Measurements from ENCODE around the gene C1orf174. TPM values are rescaled to one million over a fixed set of nuclear protein-coding genes. Genes with fewer than 3 reads are reported as not detected.

The C1orf174 gene
- total and polyA plus RNA-seq, 2 donors (not counting 1 experiment from before 2014, with no cell fraction given): 24.1 to 39.6 TPM

GRCh38 chr1:3891329-3891865 lies 8.7 kb downstream of the C1orf174 start:
- TF ChIP-seq EZH2 (IDR thresholded peaks at IDR 0.05; ENCODE audit: low read length, missing control alignments) (no peak), CTCF (conservative IDR thresholded peaks at IDR 0.05 in 1 of 2, IDR thresholded peaks at IDR 0.05 in 1 of 2; ENCODE audit: low read depth in 1 of 2, low read length in 2 of 2) (no peak)
- peaks cover 3% of the 10 kb centered on the region for H3K36me3 ChIP-seq (ENCODE audit: control insufficient read depth, insufficient read depth, low read length)
- peaks cover 6% of the 10 kb centered on the region for H3K4me1 ChIP-seq (ENCODE audit: control insufficient read depth, extremely low read depth, insufficient read depth, low read length)
- H3K27me3 ChIP-seq (ENCODE audit: control insufficient read depth, insufficient read depth, low read length): no peaks in the 10 kb centered on the region
- H3K9ac ChIP-seq (ENCODE audit: insufficient read depth, low read length): no peak overlapping the region
- no peak overlapping the region for H3K27ac ChIP-seq (ENCODE audit: insufficient read depth, low read length)
- H3K79me2 ChIP-seq (ENCODE audit: control insufficient read depth, insufficient read depth, low read length): peaks cover 35% of the 10 kb centered on the region
- no peak overlapping the region for H3K4me3 ChIP-seq (replicated peaks in 1 of 4; ENCODE audit: control extremely low read depth in 1 of 4, insufficient read depth in 1 of 4, low read depth in 3 of 4, low read length in 4 of 4)
- no peaks in the 10 kb centered on the region for H3K9me3 ChIP-seq (ENCODE audit: control insufficient read depth, insufficient read depth, low read depth, low read length)
- DNase-seq (ENCODE audit: low read depth in 2 of 2): no peak
- no peak overlapping the region for H2AFZ ChIP-seq (ENCODE audit: low read length)
- no peak overlapping the region for H3K4me2 ChIP-seq (ENCODE audit: extremely low read depth, insufficient read depth, low read length)
- no peaks in the 10 kb centered on the region for H4K20me1 ChIP-seq (ENCODE audit: control insufficient read depth, extremely low read depth, insufficient read depth, low read length)

- Histone ChIP-seq H3K79me2 (ENCODE audit: control insufficient read depth, insufficient read depth, low read length) (peaks cover 27% of the 10 kb centered on the region), H3K36me3 (ENCODE audit: control insufficient read depth, insufficient read depth, low read length) (peaks cover 3% of the 10 kb centered on the region), H3K4me3 (replicated peaks in 1 of 4; ENCODE audit: control extremely low read depth in 1 of 4, insufficient read depth in 1 of 4, low read depth in 3 of 4, low read length in 4 of 4) (no peak overlapping the region), H3K9me3 (ENCODE audit: control insufficient read depth, insufficient read depth, low read depth, low read length) (no peaks in the 10 kb centered on the region), H3K4me1 (ENCODE audit: control insufficient read depth, extremely low read depth, insufficient read depth, low read length) (peaks cover 2% of the 10 kb centered on the region), H4K20me1 (ENCODE audit: control insufficient read depth, extremely low read depth, insufficient read depth, low read length) (no peaks in the 10 kb centered on the region), H2AFZ (ENCODE audit: low read length) (no peak overlapping the region), H3K27me3 (ENCODE audit: control insufficient read depth, insufficient read depth, low read length) (no peaks in the 10 kb centered on the region), H3K27ac (ENCODE audit: insufficient read depth, low read length) (no peak overlapping the region), H3K4me2 (ENCODE audit: extremely low read depth, insufficient read depth, low read length) (no peak overlapping the region), H3K9ac (ENCODE audit: insufficient read depth, low read length) (no peak overlapping the region)
- no peak for TF ChIP-seq EZH2 (IDR thresholded peaks at IDR 0.05; ENCODE audit: low read length, missing control alignments)
- TF ChIP-seq CTCF (conservative IDR thresholded peaks at IDR 0.05 in 1 of 2, IDR thresholded peaks at IDR 0.05 in 1 of 2; ENCODE audit: low read depth in 1 of 2, low read length in 2 of 2): no peak
- DNase-seq (ENCODE audit: low read depth in 2 of 2): no peak
Measured at GRCh38 chr1:3890389-3891328, 9.4 kb downstream of the C1orf174 start.

GRCh38 chr1:3889936-3890335 lies 10.1 kb downstream of the C1orf174 start:
- H3K36me3 ChIP-seq (ENCODE audit: control insufficient read depth, insufficient read depth, low read length): peaks cover 3% of the 10 kb centered on the region
- H3K4me3 ChIP-seq (replicated peaks in 1 of 4; ENCODE audit: control extremely low read depth in 1 of 4, insufficient read depth in 1 of 4, low read depth in 3 of 4, low read length in 4 of 4): no peak overlapping the region
- no peak overlapping the region for H3K4me2 ChIP-seq (ENCODE audit: extremely low read depth, insufficient read depth, low read length)

More at GRCh38 chr1:3889936-3890335, 10.1 kb downstream of the C1orf174 start:
- H3K27ac ChIP-seq (ENCODE audit: insufficient read depth, low read length): no peak overlapping the region
- DNase-seq (ENCODE audit: low read depth in 2 of 2): no peak
- H3K27me3 ChIP-seq (ENCODE audit: control insufficient read depth, insufficient read depth, low read length): no peaks in the 10 kb centered on the region
- no peaks in the 10 kb centered on the region for H3K9me3 ChIP-seq (ENCODE audit: control insufficient read depth, insufficient read depth, low read depth, low read length)
- H3K79me2 ChIP-seq (ENCODE audit: control insufficient read depth, insufficient read depth, low read length): peaks cover 20% of the 10 kb centered on the region
- TF ChIP-seq CTCF (conservative IDR thresholded peaks at IDR 0.05 in 1 of 2, IDR thresholded peaks at IDR 0.05 in 1 of 2; ENCODE audit: low read depth in 1 of 2, low read length in 2 of 2) (no peak), EZH2 (IDR thresholded peaks at IDR 0.05; ENCODE audit: low read length, missing control alignments) (no peak)
- no peak overlapping the region for H2AFZ ChIP-seq (ENCODE audit: low read length)
- no peaks in the 10 kb centered on the region for H4K20me1 ChIP-seq (ENCODE audit: control insufficient read depth, extremely low read depth, insufficient read depth, low read length)
- H3K4me1 ChIP-seq (ENCODE audit: control insufficient read depth, extremely low read depth, insufficient read depth, low read length): no peaks in the 10 kb centered on the region
- H3K9ac ChIP-seq (ENCODE audit: insufficient read depth, low read length): no peak overlapping the region

Data from fibroblast of lung (primary cell).